ENCODE data around the gene DSCAML1.

The DSCAML1 gene

DNA sequence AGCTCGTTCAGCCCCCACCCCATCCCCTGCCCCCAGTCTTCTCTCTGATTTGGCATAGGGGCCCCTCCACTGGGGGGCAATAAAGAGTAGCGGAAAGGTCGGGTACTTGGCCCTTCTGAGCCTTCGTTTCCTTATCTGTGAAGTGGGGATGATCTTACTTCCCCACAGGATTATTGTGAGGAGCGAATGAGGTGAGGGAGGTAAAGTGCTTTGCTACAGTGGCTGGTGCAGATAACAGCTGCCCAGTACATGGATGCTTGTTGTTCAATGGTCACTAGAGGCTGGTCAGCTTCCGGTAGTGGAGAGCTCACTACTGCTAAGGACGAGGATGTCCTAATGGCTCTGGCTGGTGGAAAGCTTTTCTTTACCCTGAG, 368.2 kb downstream of the DSCAML1 start:
- no peak overlapping the region for H3K4me3 ChIP-seq (ENCODE audit: low read depth, low read length)
- H3K27ac ChIP-seq: no peak overlapping the region
- TF ChIP-seq, protein P1, sequence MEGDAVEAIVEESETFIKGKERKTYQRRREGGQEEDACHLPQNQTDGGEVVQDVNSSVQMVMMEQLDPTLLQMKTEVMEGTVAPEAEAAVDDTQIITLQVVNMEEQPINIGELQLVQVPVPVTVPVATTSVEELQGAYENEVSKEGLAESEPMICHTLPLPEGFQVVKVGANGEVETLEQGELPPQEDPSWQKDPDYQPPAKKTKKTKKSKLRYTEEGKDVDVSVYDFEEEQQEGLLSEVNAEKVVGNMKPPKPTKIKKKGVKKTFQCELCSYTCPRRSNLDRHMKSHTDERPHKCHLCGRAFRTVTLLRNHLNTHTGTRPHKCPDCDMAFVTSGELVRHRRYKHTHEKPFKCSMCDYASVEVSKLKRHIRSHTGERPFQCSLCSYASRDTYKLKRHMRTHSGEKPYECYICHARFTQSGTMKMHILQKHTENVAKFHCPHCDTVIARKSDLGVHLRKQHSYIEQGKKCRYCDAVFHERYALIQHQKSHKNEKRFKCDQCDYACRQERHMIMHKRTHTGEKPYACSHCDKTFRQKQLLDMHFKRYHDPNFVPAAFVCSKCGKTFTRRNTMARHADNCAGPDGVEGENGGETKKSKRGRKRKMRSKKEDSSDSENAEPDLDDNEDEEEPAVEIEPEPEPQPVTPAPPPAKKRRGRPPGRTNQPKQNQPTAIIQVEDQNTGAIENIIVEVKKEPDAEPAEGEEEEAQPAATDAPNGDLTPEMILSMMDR (IDR thresholded peaks at IDR 0.05; ENCODE audit: low read depth, low read length, missing control alignments): no peak
- in situ Hi-C loops (cut with HindIII; ENCODE audit: low pct_ligation_motif_present, low sequenced_read_pairs): loop anchor here (25.0 kb wide), 1 partner anchor 383 kb away; the partner anchor contains the start of gene FXYD2
- DNase-seq: no peak
- H3K36me3 ChIP-seq (replicated peaks): no peaks in the 10 kb centered on the region
- H3K27me3 ChIP-seq (replicated peaks): peaks cover 2% of the 10 kb centered on the region

DNA sequence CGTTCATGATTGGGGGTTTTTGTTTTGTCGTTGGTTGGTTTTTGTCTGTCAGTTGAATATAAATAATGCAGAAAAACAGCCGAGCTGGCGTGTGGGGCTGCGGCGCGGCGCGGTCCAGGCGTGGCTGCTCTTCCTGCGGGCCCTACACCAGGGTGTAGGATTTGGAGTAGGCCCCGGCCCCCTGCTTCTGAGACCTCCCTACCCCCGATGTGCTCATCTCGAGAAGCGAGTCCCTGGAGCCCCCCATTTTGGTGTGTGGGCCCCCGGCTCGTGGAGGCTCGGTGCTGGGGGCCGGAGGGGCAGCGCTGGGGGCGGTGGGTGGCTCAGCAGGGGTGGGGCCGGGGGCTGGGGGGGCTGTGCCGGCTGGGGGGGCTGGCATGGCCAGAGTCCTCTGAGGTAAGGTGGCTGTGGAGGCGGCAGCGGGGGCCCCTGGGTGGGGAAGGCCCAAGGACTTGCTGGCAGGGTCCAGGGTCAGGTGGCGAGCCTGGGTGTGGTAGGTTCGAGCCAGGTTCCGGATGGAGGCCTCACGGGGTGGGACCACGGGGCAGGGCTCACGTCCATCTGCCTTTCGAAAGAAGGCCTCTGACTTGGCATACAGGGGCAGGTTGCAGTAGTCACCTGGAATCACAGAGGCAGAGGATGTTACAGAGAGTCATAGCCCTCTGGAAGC, 368.7 kb downstream of the DSCAML1 start:
- no peak overlapping the region for H3K27ac ChIP-seq
- H3K4me3 ChIP-seq (ENCODE audit: low read depth, low read length): no peak overlapping the region
- no peak for DNase-seq
- TF ChIP-seq, protein P1 (IDR thresholded peaks at IDR 0.05; ENCODE audit: low read depth, low read length, missing control alignments): no peak
- H3K36me3 ChIP-seq (replicated peaks): no peaks in the 10 kb centered on the region
- peaks cover 2% of the 10 kb centered on the region for H3K27me3 ChIP-seq (replicated peaks)
- in situ Hi-C loops (cut with HindIII; ENCODE audit: low pct_ligation_motif_present, low sequenced_read_pairs): loop anchor here (25.0 kb wide), 1 partner anchor 384 kb away; the partner anchor contains the start of gene FXYD2

DNA sequence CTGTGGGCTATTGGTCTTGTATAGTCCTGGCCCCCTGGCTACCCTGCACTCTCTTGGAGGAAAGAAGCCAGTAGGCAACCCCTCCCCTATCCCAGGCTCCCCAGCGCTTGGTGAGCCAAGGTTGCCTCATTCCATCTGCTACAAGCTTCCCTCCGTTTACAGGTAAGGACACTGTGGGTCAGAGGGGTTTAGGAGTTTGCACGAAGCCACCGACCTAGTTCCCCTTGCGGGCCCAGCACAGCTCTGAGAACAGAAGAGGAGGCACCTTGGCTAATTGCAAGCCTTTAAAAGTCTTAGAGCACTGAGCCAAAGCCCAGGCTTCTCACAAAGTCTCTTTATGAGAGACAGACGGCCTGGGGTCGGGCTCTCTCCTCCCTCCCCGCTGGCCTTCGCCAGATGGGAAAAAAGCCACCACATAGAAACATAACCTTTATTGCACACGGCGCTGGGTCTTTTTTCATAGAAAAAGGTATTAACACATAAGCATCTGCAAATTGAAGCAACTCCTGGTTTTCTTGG, 369.6 kb downstream of the DSCAML1 start:
- Histone ChIP-seq H3K27ac (no peak overlapping the region), H3K27me3 (replicated peaks) (peaks cover 2% of the 10 kb centered on the region), H3K4me3 (ENCODE audit: low read depth, low read length) (no peak overlapping the region), H3K36me3 (replicated peaks) (no peaks in the 10 kb centered on the region)
- TF ChIP-seq, protein P1 (IDR thresholded peaks at IDR 0.05; ENCODE audit: low read depth, low read length, missing control alignments): no peak
- in situ Hi-C loops (cut with HindIII; ENCODE audit: low pct_ligation_motif_present, low sequenced_read_pairs): loop anchor here (25.0 kb wide), 1 partner anchor 385 kb away; the partner anchor contains the start of gene FXYD2
- no peak for DNase-seq

DNA sequence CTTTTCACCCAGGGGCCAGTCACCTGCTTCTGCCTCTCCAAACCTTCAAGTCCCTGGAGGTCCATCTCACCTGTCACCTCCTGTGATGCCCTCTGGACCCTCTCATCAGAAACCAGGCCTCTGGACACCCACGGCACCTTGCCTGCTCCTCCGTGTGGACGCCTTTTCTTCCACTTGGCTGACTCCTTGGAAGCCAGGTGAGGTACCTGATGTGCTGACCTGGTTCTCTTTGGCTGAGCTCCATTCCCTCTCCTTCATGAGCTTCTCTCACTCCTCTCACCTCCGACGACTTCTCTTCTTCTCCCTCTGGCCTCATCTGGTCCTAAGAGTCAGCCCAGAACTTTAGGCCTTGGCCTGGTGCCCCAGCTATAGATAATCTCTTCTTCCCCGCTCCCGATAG, 370.1 kb downstream of the DSCAML1 start:
- in situ Hi-C loops (cut with HindIII; ENCODE audit: low pct_ligation_motif_present, low sequenced_read_pairs): loop anchor here (25.0 kb wide), 1 partner anchor 385 kb away; the partner anchor contains the start of gene FXYD2
- DNase-seq: no peak
- TF ChIP-seq, protein P1 (IDR thresholded peaks at IDR 0.05; ENCODE audit: low read depth, low read length, missing control alignments): no peak
- H3K36me3 ChIP-seq (replicated peaks): no peaks in the 10 kb centered on the region
- H3K27me3 ChIP-seq (replicated peaks): peaks cover 2% of the 10 kb centered on the region
- H3K4me3 ChIP-seq (ENCODE audit: low read depth, low read length): no peak overlapping the region
- no peak overlapping the region for H3K27ac ChIP-seq

DNA sequence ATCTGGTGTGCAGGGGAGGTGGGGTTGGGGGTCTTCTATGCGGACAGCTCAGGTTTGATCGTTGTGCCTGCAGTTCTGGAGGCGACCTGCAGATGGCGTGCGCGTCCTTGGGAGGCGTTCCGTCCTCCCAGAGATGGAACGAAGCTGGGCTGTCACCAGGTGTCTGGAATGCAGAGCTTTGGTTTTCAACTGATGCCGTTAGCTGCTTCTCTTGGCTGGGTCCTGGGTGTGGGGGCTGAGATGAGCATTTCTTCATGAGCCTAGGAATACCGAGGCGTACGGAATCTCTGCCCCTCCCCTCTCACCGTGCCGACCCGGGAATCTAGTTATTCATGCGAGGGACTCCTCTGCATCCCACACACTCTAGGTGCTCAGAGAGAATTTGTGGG, 370.7 kb downstream of the DSCAML1 start:
- Histone ChIP-seq H3K36me3 (replicated peaks) (no peaks in the 10 kb centered on the region), H3K27me3 (replicated peaks) (peaks cover 2% of the 10 kb centered on the region), H3K27ac (no peak overlapping the region), H3K4me3 (ENCODE audit: low read depth, low read length) (no peak overlapping the region)
- in situ Hi-C loops (cut with HindIII; ENCODE audit: low pct_ligation_motif_present, low sequenced_read_pairs): loop anchor here (25.0 kb wide), 1 partner anchor 386 kb away; the partner anchor contains the start of gene FXYD2
- TF ChIP-seq, protein P1 (IDR thresholded peaks at IDR 0.05; ENCODE audit: low read depth, low read length, missing control alignments): peak; percentile 99
- peak; percentile 20 for DNase-seq

Measured in brain microvascular endothelial cell (primary cell).